ENCODE data around the gene CARNS1. TPM values are rescaled to one million over a fixed set of nuclear protein-coding genes. Genes with fewer than 3 reads are reported as not detected.

The CARNS1 gene
- total and polyA plus RNA-seq, 4 donors = 0.05 to 0.19 (median 0.10) TPM

- no peaks in the 10 kb centered on the region for H3K9me3 ChIP-seq (ENCODE audit: control insufficient read depth in 4 of 4, low read length in 3 of 4)
- no peaks in the 10 kb centered on the region for H3K36me3 ChIP-seq (ENCODE audit: control insufficient read depth in 4 of 4, insufficient read depth in 3 of 4, low read depth in 1 of 4, low read length in 3 of 4)
- no peaks in the 10 kb centered on the region for H3K27me3 ChIP-seq (ENCODE audit: control insufficient read depth in 4 of 4, insufficient read depth in 4 of 4, low read length in 3 of 4)
- TF ChIP-seq HNF4A (conservative IDR thresholded peaks at IDR 0.05) (no peak), TAF1 (conservative IDR thresholded peaks at IDR 0.05) (no peak), REST (IDR thresholded peaks at IDR 0.05) (no peak), MAX (IDR thresholded peaks at IDR 0.05) (no peak), JUND (IDR thresholded peaks at IDR 0.05) (no peak), CTCF (IDR thresholded peaks at IDR 0.05; ENCODE audit: low read depth, low read length, missing input control) (no peak), ZBTB33 (IDR thresholded peaks at IDR 0.05) (no peak)
- H3K27ac ChIP-seq (ENCODE audit: low read depth in 1 of 2, low read length in 2 of 2) = no peak overlapping the region
- WGBS = 92% methylated on average over 19 of the region's 19 CpGs
- no peak overlapping the region for H3K4me3 ChIP-seq (ENCODE audit: low read depth in 1 of 3, low read length in 3 of 3)
- no peak for DNase-seq (ENCODE audit: low spot score)
- H3K9ac ChIP-seq (ENCODE audit: low read depth in 1 of 2, low read length in 2 of 2) = no peak overlapping the region
- H3K4me1 ChIP-seq (ENCODE audit: control insufficient read depth in 4 of 4, insufficient read depth in 4 of 4, low read length in 3 of 4) = no peaks in the 10 kb centered on the region
Measured at GRCh38 chr11:67458266-67458665, 42.8 kb downstream of the CARNS1 start.

GRCh38 chr11:67463186-67463585, 47.7 kb downstream of the CARNS1 start:
- 97% methylated on average over 10 of the region's 10 CpGs for WGBS
- Histone ChIP-seq H3K9ac (ENCODE audit: low read depth in 1 of 2, low read length in 2 of 2) (no peak overlapping the region), H3K27ac (ENCODE audit: low read depth in 1 of 2, low read length in 2 of 2) (no peak overlapping the region), H3K4me3 (ENCODE audit: low read depth in 1 of 3, low read length in 3 of 3) (no peak overlapping the region), H3K4me1 (ENCODE audit: control insufficient read depth in 4 of 4, insufficient read depth in 4 of 4, low read length in 3 of 4) (peaks cover 15 to 35% (median 28%) of the 10 kb centered on the region in 4 donors), H3K36me3 (ENCODE audit: control insufficient read depth in 4 of 4, insufficient read depth in 3 of 4, low read depth in 1 of 4, low read length in 3 of 4) (no peaks in the 10 kb centered on the region), H3K9me3 (ENCODE audit: control insufficient read depth in 4 of 4, low read length in 3 of 4) (no peaks in the 10 kb centered on the region), H3K27me3 (ENCODE audit: control insufficient read depth in 4 of 4, insufficient read depth in 4 of 4, low read length in 3 of 4) (no peaks in the 10 kb centered on the region)
- TF ChIP-seq ZBTB33 (IDR thresholded peaks at IDR 0.05) = no peak
- no peak for TF ChIP-seq CTCF (IDR thresholded peaks at IDR 0.05; ENCODE audit: low read depth, low read length, missing input control)
- no peak for TF ChIP-seq YY1 (IDR thresholded peaks at IDR 0.05)
- no peak for DNase-seq (ENCODE audit: low spot score)

Measured in liver (tissue), 9 donors.